GM23338 (cell line): ENCODE data around the gene SORCS2. TPM values are rescaled to one million over a fixed set of nuclear protein-coding genes. Genes with fewer than 3 reads are reported as not detected.

Experiments
- ATAC-seq: fragments of 200-7000 bp; cut with Tn5 transposase; 3 replicates; pipeline ENCODE4 v1.9.1; 2020
- DNase-seq: peaks from one replicate; pipeline ENCODE4 v3.0.0-alpha.2; 2015; ENCODE audit warnings: low spot score
- H2AFZ ChIP-seq: fragments of 200-600 bp; sonication (generic); 2 replicates; pipeline ENCODE4 v1.8.0; 2016; ENCODE audit warnings: antibody characterized with exemption, mild to moderate bottlenecking, moderate library complexity
- H3F3A ChIP-seq: fragments of 200-600 bp; sonication (generic); replicated peaks from 2 replicates; pipeline ENCODE4 v1.8.0; 2017; ENCODE audit warnings: antibody characterized with exemption, mixed run types, low read depth
- H3K27ac ChIP-seq: fragments of 200-600 bp; sonication (generic); 2 replicates; pipeline ENCODE4 v1.6.1; 2016; ENCODE audit warnings: low read depth
- H3K27me3 ChIP-seq: fragments of 200-600 bp; sonication (generic); 2 replicates; pipeline ENCODE4 v1.8.0; 2016; ENCODE audit warnings: mild to moderate bottlenecking, mixed run types, moderate library complexity; ENCODE audit not compliant: insufficient read depth
- H3K36me3 ChIP-seq: fragments of 200-600 bp; sonication (generic); 2 replicates; pipeline ENCODE4 v1.8.0; 2016; ENCODE audit warnings: mild to moderate bottlenecking; ENCODE audit not compliant: insufficient read depth
- H3K4me1 ChIP-seq: fragments of 200-600 bp; sonication (generic); 2 replicates; pipeline ENCODE4 v1.8.0; 2016; ENCODE audit warnings: mild to moderate bottlenecking, moderate library complexity; ENCODE audit not compliant: insufficient read depth
- H3K4me2 ChIP-seq: fragments of 200-600 bp; sonication (generic); 2 replicates; pipeline ENCODE4 v1.7.1; 2017; ENCODE audit warnings: mixed run types
- H3K4me3 ChIP-seq: fragments of 200-600 bp; sonication (generic); 2 replicates; pipeline ENCODE4 v1.6.1; 2016; ENCODE audit warnings: mixed run types
- H3K79me2 ChIP-seq: fragments of 200-600 bp; sonication (generic); replicated peaks from 2 replicates; pipeline ENCODE4 v1.8.0; 2017; ENCODE audit warnings: mild to moderate bottlenecking; ENCODE audit not compliant: insufficient read depth
- H3K9me2 ChIP-seq: fragments of 200-600 bp; sonication (generic); 2 replicates; pipeline ENCODE4 v1.8.0; 2017; ENCODE audit not compliant: insufficient read depth
- H4K20me1 ChIP-seq: fragments of 200-600 bp; sonication (generic); replicated peaks from 2 replicates; pipeline ENCODE4 v1.8.0; 2017; ENCODE audit warnings: mild to moderate bottlenecking; ENCODE audit not compliant: insufficient read depth
- H3K27ac Mint-ChIP-seq: 2 replicates; pipeline ENCODE4 v1.8.0; 2020; ENCODE audit warnings: inconsistent platforms, mild to moderate bottlenecking, moderate library complexity, mixed read lengths
- H3K27me3 Mint-ChIP-seq: 3 replicates; pipeline ENCODE4 v1.8.0; 2022; ENCODE audit warnings: low read depth, mild to moderate bottlenecking, moderate library complexity, mixed read lengths, inconsistent platforms; ENCODE audit not compliant: insufficient read depth, poor library complexity
- H3K36me3 Mint-ChIP-seq: 3 replicates; pipeline ENCODE4 v1.8.0; 2021; ENCODE audit warnings: low read depth, mild to moderate bottlenecking, inconsistent platforms, moderate library complexity, mixed read lengths
- H3K4me1 Mint-ChIP-seq: 3 replicates; pipeline ENCODE4 v1.8.0; 2020; ENCODE audit warnings: mild to moderate bottlenecking, inconsistent platforms, mixed read lengths
- H3K4me3 Mint-ChIP-seq: 3 replicates; pipeline ENCODE4 v1.8.0; 2021; ENCODE audit warnings: moderate library complexity, mild to moderate bottlenecking, inconsistent platforms, mixed read lengths
- H3K9me3 Mint-ChIP-seq: 3 replicates; pipeline ENCODE4 v1.8.0; 2020; ENCODE audit warnings: moderate library complexity, mild to moderate bottlenecking, inconsistent platforms, mixed read lengths
- CREB1 ChIP-seq: fragments of 250-450 bp; sonication (Bioruptor Pico); IDR thresholded peaks from 2 replicates; pipeline ENCODE4 v1.5.0; 2020; ENCODE audit warnings: low read depth, mild to moderate bottlenecking, moderate library complexity
- CTCF ChIP-seq, 2 experiments: fragments of 200-600 bp in 1 of 2; sonication (generic) in 1 of 2; conservative IDR thresholded peaks; 2 replicates each; pipeline versions ENCODE4 v1.5.1 to v1.6.1; 2016 to 2017; ENCODE audit warnings: antibody characterized with exemption in 2 of 2, low read depth in 2 of 2, mild to moderate bottlenecking in 2 of 2, moderate library complexity in 1 of 2
- ETS1 ChIP-seq: IDR thresholded peaks from 2 replicates; pipeline ENCODE4 v1.6.1; 2016; ENCODE audit warnings: antibody characterized with exemption
- EZH2 ChIP-seq: fragments of 200-600 bp; sonication (generic); IDR thresholded peaks from one replicate; pipeline ENCODE4 v1.8.0; 2017; ENCODE audit warnings: antibody characterized with exemption, mild to moderate bottlenecking, low read depth; ENCODE audit not compliant: unreplicated experiment
- EZH2phosphoT487 ChIP-seq: fragments of 200-600 bp; sonication (generic); IDR thresholded peaks from one replicate; pipeline ENCODE4 v1.8.1; 2018; ENCODE audit warnings: antibody characterized with exemption; ENCODE audit not compliant: unreplicated experiment
- NANOG ChIP-seq: IDR thresholded peaks from 2 replicates; pipeline ENCODE4 v1.6.1; 2016; ENCODE audit warnings: antibody characterized with exemption, borderline replicate concordance
- POLR2AphosphoS5 ChIP-seq: IDR thresholded peaks from 2 replicates; pipeline ENCODE4 v1.6.1; 2016; ENCODE audit warnings: antibody characterized with exemption, low read depth
- REST ChIP-seq: IDR thresholded peaks from one replicate; pipeline ENCODE4 v1.6.1; 2018; ENCODE audit warnings: antibody characterized with exemption; ENCODE audit not compliant: unreplicated experiment
- ZNF331 ChIP-seq: fragments of 250-450 bp; sonication (Bioruptor Pico); IDR thresholded peaks from 2 replicates; pipeline ENCODE4 v1.5.0; 2020; ENCODE audit warnings: low read depth, mild to moderate bottlenecking, moderate library complexity
- ZNF462 ChIP-seq: fragments of 250-450 bp; sonication (Bioruptor Pico); IDR thresholded peaks from 2 replicates; pipeline ENCODE4 v1.5.0; 2020; ENCODE audit warnings: mild to moderate bottlenecking, moderate library complexity
- polyA plus RNA-seq: library from polyadenylated mRNA; unstranded; fragments of >200 nt; fragmentation: Nextera tagmentation; extraction: Ambion mirVana; gene quantifications from 2 replicates; pipeline ENCODE4 v1.2.1, GENCODE V29; 2016
- total RNA-seq: library from RNA; depleted of rRNA; stranded (reverse); fragments of >200 nt; shearing (Covaris generic); gene quantifications from 2 replicates; pipeline ENCODE4 v1.2.3, GENCODE V29; 2014

The SORCS2 gene
- total and polyA plus RNA-seq, 2 experiments from 2014 or later, result 0.47 to 2.4 TPM

- Histone ChIP-seq H3K27ac (no peak overlapping the region), H3K79me2 (no peaks in the 10 kb centered on the region), H3K4me1 (no peaks in the 10 kb centered on the region), H3K9me2 (no peaks in the 10 kb centered on the region), H3F3A (no peaks in the 10 kb centered on the region), H3K36me3 (no peaks in the 10 kb centered on the region), H3K27me3 (no peaks in the 10 kb centered on the region), H3K4me3 (no peak overlapping the region), H4K20me1 (no peaks in the 10 kb centered on the region), H3K4me2 (no peak overlapping the region), H2AFZ (no peak overlapping the region)
- Mint-ChIP-seq H3K4me1 (peaks cover 4% of the 10 kb centered on the region), H3K27me3 (peaks cover 4% of the 10 kb centered on the region), H3K27ac (no peak overlapping the region), H3K4me3 (no peak overlapping the region), H3K9me3 (peaks cover 7% of the 10 kb centered on the region), H3K36me3 (no peaks in the 10 kb centered on the region)
- no peak for DNase-seq
- TF ChIP-seq POLR2AphosphoS5, result no peak
- TF ChIP-seq CTCF (conservative IDR thresholded peaks at IDR 0.05; ENCODE audit: low read depth in 2 of 2), result no peak
- TF ChIP-seq NANOG, result no peak
- no peak for TF ChIP-seq ETS1
- TF ChIP-seq EZH2, result no peak
- no peak for TF ChIP-seq ZNF462 (CRISPR knock-in tag)
- no peak for TF ChIP-seq REST
- TF ChIP-seq CREB1 (CRISPR knock-in tag), result no peak
- TF ChIP-seq EZH2phosphoT487, result no peak
- TF ChIP-seq ZNF331 (CRISPR knock-in tag), result no peak
- ATAC-seq, result peak; percentile 18; the same call in 1 of the 3 replicates
These were observed 484.1 kb downstream of the SORCS2 start for GRCh38 chr4:7676398-7676922.
